B cell (primary cell): ENCODE measurements around the gene DNM2.

Experiments used
- CTCF ChIP-seq: fragments of 200-600 bp; IDR thresholded peaks from one replicate; pipeline ENCODE4 v1.8.0; 2022; ENCODE audit warnings: antibody characterized with exemption, mild to moderate bottlenecking
- EZH2 ChIP-seq: IDR thresholded peaks from 2 replicates; pipeline ENCODE4 v1.6.1; 2012; ENCODE audit warnings: borderline replicate concordance, low read depth, mild to moderate bottlenecking, moderate library complexity, low read length; ENCODE audit not compliant: insufficient read depth, poor library complexity, severe bottlenecking

DNA sequence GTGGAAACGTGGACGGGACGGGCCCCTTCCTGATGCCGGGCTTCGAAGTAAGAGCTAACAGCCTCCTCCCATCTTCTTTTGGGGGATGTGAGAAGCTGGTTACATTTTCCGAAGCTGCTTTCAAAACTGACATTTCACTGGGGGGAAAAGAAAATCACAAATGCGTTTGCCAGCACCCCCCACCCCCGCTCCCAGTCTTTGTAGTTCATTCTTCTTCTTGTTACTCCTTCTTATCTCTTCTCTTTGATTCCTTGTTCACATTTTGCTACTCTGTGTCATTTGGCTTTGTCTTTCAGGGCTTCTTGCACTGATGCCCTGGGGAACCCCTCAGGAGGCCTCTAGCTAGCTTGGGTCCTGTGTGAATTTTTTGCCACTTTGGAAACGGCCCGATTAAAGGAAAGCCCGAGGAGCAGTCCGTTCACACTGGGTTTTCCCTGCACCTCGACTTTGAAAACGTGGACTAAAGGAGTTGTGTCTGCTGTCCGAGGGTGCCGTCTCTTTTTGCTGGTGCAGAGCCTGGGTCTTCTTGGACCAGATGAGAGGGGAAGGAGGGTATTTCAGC is 154.7 kb downstream of the DNM2 start:
- no peak for TF ChIP-seq CTCF
- no peak for TF ChIP-seq EZH2
